Measurements from ENCODE around the gene SIAE. TPM values are rescaled to one million over a fixed set of nuclear protein-coding genes. Genes with fewer than 3 reads are reported as not detected.

Gene SIAE
- total RNA-seq, 1 donor from 2014 or later: 9.6 TPM

DNA sequence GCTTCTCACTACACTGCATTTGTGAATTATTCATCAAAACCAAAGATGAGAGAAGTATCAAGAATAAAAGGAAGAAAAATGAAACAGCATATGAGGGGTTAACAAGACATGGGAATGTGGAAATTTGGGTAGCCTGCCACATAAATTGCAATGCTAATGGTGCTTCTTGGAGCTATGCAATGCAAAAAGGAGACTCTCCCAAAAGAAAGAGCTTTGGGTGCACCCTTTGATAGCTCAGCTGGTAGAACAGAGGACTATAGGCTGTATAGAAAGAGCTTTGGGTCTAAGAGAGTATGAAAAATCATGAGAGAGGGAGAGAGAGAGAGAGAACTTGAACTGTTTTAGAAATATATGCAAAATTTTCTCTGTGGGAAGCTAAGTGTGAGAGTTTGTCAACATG lies 26.5 kb upstream of the SIAE start:
- Mint-ChIP-seq H3K4me1 (ENCODE audit: low read depth) (no peaks in the 10 kb centered on the region), H3K27ac (ENCODE audit: unreplicated experiment) (no peak overlapping the region), H3K36me3 (ENCODE audit: low read depth) (no peaks in the 10 kb centered on the region), H3K9me3 (ENCODE audit: low read depth) (peaks cover 3% of the 10 kb centered on the region), H3K4me3 (ENCODE audit: unreplicated experiment) (no peak overlapping the region), H3K27me3 (ENCODE audit: low read depth) (peaks cover 20% of the 10 kb centered on the region)
- TF ChIP-seq, protein P1, sequence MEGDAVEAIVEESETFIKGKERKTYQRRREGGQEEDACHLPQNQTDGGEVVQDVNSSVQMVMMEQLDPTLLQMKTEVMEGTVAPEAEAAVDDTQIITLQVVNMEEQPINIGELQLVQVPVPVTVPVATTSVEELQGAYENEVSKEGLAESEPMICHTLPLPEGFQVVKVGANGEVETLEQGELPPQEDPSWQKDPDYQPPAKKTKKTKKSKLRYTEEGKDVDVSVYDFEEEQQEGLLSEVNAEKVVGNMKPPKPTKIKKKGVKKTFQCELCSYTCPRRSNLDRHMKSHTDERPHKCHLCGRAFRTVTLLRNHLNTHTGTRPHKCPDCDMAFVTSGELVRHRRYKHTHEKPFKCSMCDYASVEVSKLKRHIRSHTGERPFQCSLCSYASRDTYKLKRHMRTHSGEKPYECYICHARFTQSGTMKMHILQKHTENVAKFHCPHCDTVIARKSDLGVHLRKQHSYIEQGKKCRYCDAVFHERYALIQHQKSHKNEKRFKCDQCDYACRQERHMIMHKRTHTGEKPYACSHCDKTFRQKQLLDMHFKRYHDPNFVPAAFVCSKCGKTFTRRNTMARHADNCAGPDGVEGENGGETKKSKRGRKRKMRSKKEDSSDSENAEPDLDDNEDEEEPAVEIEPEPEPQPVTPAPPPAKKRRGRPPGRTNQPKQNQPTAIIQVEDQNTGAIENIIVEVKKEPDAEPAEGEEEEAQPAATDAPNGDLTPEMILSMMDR (IDR thresholded peaks at IDR 0.05): no peak
- DNase-seq (ENCODE audit: low spot score): no peak

DNA sequence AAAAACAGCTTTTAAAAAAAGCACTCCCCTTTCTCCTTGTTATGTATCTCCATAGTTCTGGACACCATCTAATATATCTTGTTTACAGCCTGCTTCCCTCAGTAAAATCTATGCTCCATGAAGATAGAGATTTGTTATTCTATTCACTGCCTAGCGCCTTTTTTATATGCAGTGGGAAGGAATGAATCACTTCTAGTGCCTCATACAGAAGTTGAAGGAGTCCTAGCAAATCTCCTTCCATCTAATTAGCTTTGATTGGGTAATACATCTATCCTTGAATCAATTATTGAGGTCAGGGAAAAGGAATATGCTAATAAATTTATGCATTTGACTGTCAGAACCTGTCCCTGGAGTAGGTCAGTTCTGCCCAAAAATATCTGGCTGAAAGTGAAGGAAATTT lies 26.0 kb upstream of the SIAE start:
- TF ChIP-seq, protein P1 (IDR thresholded peaks at IDR 0.05): no peak
- Mint-ChIP-seq H3K27ac (ENCODE audit: unreplicated experiment) (no peak overlapping the region), H3K9me3 (ENCODE audit: low read depth) (peaks cover 3% of the 10 kb centered on the region), H3K4me1 (ENCODE audit: low read depth) (no peaks in the 10 kb centered on the region), H3K4me3 (ENCODE audit: unreplicated experiment) (no peak overlapping the region), H3K36me3 (ENCODE audit: low read depth) (no peaks in the 10 kb centered on the region), H3K27me3 (ENCODE audit: low read depth) (peaks cover 20% of the 10 kb centered on the region)
- no peak for DNase-seq (ENCODE audit: low spot score)

DNA sequence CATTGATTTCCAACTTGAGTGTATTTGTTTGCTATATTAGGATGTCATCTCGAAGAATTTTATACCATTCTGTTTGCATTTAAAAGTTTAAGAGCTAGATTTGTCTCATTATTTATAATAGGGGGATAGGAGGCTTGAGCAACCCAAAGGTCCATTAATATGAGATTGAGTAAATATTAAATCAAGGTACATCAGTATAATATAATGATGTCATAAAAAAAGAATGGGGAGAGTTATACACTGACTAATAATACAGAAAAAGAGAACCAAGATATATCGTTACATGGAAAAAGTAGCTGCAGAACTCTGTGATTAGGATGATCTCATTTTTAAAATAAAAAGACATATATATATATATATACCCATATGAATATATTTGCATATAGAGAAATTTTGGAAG lies 19.6 kb upstream of the SIAE start:
- no peak overlapping the region for H3K27ac Mint-ChIP-seq (ENCODE audit: unreplicated experiment)
- TF ChIP-seq, protein P1 (IDR thresholded peaks at IDR 0.05): no peak
- no peaks in the 10 kb centered on the region for H3K27me3 Mint-ChIP-seq (ENCODE audit: low read depth)
- H3K4me3 Mint-ChIP-seq (ENCODE audit: unreplicated experiment): no peak overlapping the region
- H3K9me3 Mint-ChIP-seq (ENCODE audit: low read depth): peaks cover 7% of the 10 kb centered on the region
- H3K4me1 Mint-ChIP-seq (ENCODE audit: low read depth): no peaks in the 10 kb centered on the region
- H3K36me3 Mint-ChIP-seq (ENCODE audit: low read depth): no peaks in the 10 kb centered on the region
- no peak for DNase-seq (ENCODE audit: low spot score)

DNA sequence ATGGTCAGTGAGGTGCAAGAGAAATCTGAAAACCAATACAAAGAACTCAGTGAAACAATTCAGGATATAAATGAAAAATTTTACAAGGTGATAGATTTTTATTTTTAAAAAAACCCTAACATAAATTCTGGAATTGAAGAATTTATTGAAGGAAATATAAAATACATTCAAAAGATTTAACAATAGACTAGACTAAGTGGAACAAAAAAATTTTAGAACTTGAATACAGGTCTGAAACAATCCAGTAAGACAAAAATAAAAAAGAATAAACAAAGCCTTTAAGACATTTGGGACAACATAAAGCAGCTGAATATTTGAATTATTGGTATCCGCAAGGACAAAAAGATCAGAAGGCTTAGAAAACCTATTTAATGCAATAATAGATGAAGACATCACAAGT lies 8.9 kb upstream of the SIAE start:
- Mint-ChIP-seq H3K9me3 (ENCODE audit: low read depth) (peaks cover 35% of the 10 kb centered on the region), H3K4me3 (ENCODE audit: unreplicated experiment) (no peak overlapping the region), H3K4me1 (ENCODE audit: low read depth) (no peaks in the 10 kb centered on the region), H3K36me3 (ENCODE audit: low read depth) (peaks cover 8% of the 10 kb centered on the region), H3K27me3 (ENCODE audit: low read depth) (no peaks in the 10 kb centered on the region), H3K27ac (ENCODE audit: unreplicated experiment) (no peak overlapping the region)
- TF ChIP-seq, protein P1 (IDR thresholded peaks at IDR 0.05): no peak
- DNase-seq (ENCODE audit: low spot score): no peak

DNA sequence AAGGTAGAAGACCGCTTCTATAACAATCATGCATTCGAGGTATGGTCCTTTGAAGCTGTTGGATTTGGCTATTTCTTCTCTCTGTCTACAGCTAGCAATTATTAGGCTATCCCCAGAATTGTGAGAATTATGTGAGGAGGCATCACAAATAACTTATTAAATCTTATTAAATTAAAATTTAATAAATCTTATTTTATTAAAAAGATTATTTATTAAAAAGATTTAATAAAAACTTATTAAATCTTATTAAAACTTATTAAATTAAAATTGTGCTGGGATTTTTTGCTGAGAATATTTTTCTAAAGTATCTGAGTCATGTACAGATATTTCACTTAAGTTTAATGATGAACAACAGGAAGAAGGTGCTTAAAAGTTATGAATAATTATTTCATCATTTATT lies 7.9 kb upstream of the SIAE start:
- H3K9me3 Mint-ChIP-seq (ENCODE audit: low read depth): peaks cover 25% of the 10 kb centered on the region
- H3K4me3 Mint-ChIP-seq (ENCODE audit: unreplicated experiment): no peak overlapping the region
- H3K4me1 Mint-ChIP-seq (ENCODE audit: low read depth): peaks cover 3% of the 10 kb centered on the region
- DNase-seq (ENCODE audit: low spot score): no peak
- no peak overlapping the region for H3K27ac Mint-ChIP-seq (ENCODE audit: unreplicated experiment)
- H3K36me3 Mint-ChIP-seq (ENCODE audit: low read depth): peaks cover 8% of the 10 kb centered on the region
- no peaks in the 10 kb centered on the region for H3K27me3 Mint-ChIP-seq (ENCODE audit: low read depth)
- TF ChIP-seq, protein P1 (IDR thresholded peaks at IDR 0.05): no peak
